Measurements from ENCODE around the gene BBS1.
A peak's percentile ranks its signal among the peaks of the same experiment; 100 is the strongest.

The BBS1 gene

DNA sequence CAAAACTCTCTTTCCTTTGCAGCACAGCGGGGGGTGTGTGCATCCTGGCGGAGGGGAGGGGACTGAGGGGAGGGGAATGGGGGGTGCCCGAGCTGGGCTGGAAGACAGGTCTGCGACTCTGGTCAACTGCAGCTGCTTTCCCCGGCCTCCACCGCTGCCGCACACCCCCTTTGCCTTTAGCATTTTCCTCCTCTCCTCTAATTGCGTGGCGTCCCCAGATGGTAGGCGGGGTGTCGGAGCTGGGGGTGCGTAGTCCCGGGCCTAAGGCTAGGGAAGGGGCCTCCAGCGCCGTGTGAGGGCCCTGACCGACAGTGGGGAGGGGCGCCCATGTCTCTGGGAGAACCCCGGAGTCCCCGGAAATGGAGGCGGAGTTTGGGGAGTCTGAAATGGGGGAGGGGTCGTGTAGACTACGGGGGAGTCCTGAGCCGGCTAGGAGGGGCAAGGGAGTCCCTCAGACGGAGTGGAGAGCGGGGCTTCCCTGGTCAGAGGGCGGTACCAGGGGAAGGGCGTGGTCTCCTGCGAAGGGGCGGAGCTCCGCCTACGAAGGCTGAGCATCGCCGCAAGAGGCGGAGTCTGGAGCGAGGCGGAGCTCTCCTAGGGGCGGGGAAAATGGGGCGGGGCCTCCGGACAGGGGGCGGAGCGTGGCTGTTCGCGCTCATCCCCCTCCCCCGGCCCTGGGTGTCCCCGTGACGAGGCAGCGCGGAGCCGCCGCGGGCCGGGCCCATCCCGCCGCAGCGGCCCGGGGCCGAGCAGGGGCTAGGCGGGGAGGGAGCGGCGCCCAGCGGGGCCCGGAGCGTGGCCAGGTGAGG, 44.0 kb upstream of the BBS1 start, which contains the start of gene PELI3:
Gene PELI3 (plus strand): TSS at position 681 of the 809 bp plus-strand sequence. CDS start 1,224 bp downstream, outside the sequence.
- Histone ChIP-seq H3K4me1 (ENCODE audit: control insufficient read depth, insufficient read depth, low read length) (no peaks in the 10 kb centered on the region), H3K4me3 (ENCODE audit: low read depth, low read length) (peak within 1 kb of the TSS; percentile 53), H3K27ac (ENCODE audit: extremely low read depth, low read depth, low read length) (no peak within 1 kb of the TSS; the same call in 1 of the 2 replicates), H3K36me3 (ENCODE audit: control insufficient read depth in 2 of 2, insufficient read depth in 1 of 2, low read length in 2 of 2) (peaks cover 0 to 26% of the 10 kb centered on the region in 2 experiments; a peak in 1 of 3 replicates), H3K9me3 (ENCODE audit: control insufficient read depth, insufficient read depth, low read depth, low read length) (no peaks in the 10 kb centered on the region)
- POLR2A ChIA-PET = interaction anchor here (0.6 to 6.2 kb wide), 24 partner anchors 9 to 925 kb away, joined by 3 to 64 read pairs (median 3); partner anchors contain the start of genes BBS1, DPP3, MRPL11 and RBM14
- CTCF ChIA-PET = interaction anchor here (0.5 to 1.0 kb wide), 7 partner anchors 28 to 326 kb away, joined by 3 to 5 read pairs (median 4); partner anchors contain the start of genes CCDC87, CCS and MRPL11
- TF ChIP-seq ZNF677 (tag by site-specific recombination; IDR thresholded peaks at IDR 0.05) (no peak), ZNF747 (tag by site-specific recombination; IDR thresholded peaks at IDR 0.05) (no peak), ZNF776 (tag by site-specific recombination; IDR thresholded peaks at IDR 0.05; ENCODE audit: borderline replicate concordance) (no peak), TCF7L2 (IDR thresholded peaks at IDR 0.05; ENCODE audit: borderline replicate concordance, low read depth, low read length) (no peak), HOXC10 (CRISPR knock-in tag; IDR thresholded peaks at IDR 0.05) (no peak), ZNF354C (tag by site-specific recombination; IDR thresholded peaks at IDR 0.05; ENCODE audit: borderline replicate concordance, low read depth) (no peak), ZNF837 (tag by site-specific recombination; IDR thresholded peaks at IDR 0.05) (no peak), ZNF121 (tag by site-specific recombination; IDR thresholded peaks at IDR 0.05) (no peak), ZNF335 (tag by site-specific recombination; conservative IDR thresholded peaks at IDR 0.05) (peak; percentile 93), MEIS1 (CRISPR knock-in tag; IDR thresholded peaks at IDR 0.05; ENCODE audit: borderline replicate concordance) (no peak), REPIN1 (tag by site-specific recombination; IDR thresholded peaks at IDR 0.05; ENCODE audit: low read depth) (no peak), WT1 (tag by site-specific recombination; IDR thresholded peaks at IDR 0.05) (0 out of 2 replicates have a peak, but pooled peaks have one; percentile 8), MYNN (tag by site-specific recombination; IDR thresholded peaks at IDR 0.05; ENCODE audit: borderline replicate concordance) (no peak), ZNF391 (tag by site-specific recombination; IDR thresholded peaks at IDR 0.05; ENCODE audit: borderline replicate concordance, low read depth) (no peak), SP2 (tag by site-specific recombination; IDR thresholded peaks at IDR 0.05) (peak; percentile 77), ZNF768 (tag by site-specific recombination; IDR thresholded peaks at IDR 0.05) (no peak), ZNF302 (tag by site-specific recombination; IDR thresholded peaks at IDR 0.05; ENCODE audit: low read depth) (no peak), KLF1 (tag by site-specific recombination; IDR thresholded peaks at IDR 0.05) (peak; percentile 77), GLIS2 (tag by site-specific recombination; IDR thresholded peaks at IDR 0.05) (peak; percentile 95), ZFP37 (tag by site-specific recombination; IDR thresholded peaks at IDR 0.05) (no peak)
- TF ChIP-seq, protein P1, sequence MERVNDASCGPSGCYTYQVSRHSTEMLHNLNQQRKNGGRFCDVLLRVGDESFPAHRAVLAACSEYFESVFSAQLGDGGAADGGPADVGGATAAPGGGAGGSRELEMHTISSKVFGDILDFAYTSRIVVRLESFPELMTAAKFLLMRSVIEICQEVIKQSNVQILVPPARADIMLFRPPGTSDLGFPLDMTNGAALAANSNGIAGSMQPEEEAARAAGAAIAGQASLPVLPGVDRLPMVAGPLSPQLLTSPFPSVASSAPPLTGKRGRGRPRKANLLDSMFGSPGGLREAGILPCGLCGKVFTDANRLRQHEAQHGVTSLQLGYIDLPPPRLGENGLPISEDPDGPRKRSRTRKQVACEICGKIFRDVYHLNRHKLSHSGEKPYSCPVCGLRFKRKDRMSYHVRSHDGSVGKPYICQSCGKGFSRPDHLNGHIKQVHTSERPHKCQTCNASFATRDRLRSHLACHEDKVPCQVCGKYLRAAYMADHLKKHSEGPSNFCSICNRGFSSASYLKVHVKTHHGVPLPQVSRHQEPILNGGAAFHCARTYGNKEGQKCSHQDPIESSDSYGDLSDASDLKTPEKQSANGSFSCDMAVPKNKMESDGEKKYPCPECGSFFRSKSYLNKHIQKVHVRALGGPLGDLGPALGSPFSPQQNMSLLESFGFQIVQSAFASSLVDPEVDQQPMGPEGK (tag by site-specific recombination; IDR thresholded peaks at IDR 0.05) = peak; percentile 68; the same call in 1 of the 2 replicates
- TF ChIP-seq, protein P2, sequence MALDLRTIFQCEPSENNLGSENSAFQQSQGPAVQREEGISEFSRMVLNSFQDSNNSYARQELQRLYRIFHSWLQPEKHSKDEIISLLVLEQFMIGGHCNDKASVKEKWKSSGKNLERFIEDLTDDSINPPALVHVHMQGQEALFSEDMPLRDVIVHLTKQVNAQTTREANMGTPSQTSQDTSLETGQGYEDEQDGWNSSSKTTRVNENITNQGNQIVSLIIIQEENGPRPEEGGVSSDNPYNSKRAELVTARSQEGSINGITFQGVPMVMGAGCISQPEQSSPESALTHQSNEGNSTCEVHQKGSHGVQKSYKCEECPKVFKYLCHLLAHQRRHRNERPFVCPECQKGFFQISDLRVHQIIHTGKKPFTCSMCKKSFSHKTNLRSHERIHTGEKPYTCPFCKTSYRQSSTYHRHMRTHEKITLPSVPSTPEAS (tag by site-specific recombination; IDR thresholded peaks at IDR 0.05) = no peak
- TF ChIP-seq, protein P3, sequence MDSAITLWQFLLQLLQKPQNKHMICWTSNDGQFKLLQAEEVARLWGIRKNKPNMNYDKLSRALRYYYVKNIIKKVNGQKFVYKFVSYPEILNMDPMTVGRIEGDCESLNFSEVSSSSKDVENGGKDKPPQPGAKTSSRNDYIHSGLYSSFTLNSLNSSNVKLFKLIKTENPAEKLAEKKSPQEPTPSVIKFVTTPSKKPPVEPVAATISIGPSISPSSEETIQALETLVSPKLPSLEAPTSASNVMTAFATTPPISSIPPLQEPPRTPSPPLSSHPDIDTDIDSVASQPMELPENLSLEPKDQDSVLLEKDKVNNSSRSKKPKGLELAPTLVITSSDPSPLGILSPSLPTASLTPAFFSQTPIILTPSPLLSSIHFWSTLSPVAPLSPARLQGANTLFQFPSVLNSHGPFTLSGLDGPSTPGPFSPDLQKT (IDR thresholded peaks at IDR 0.05; ENCODE audit: borderline replicate concordance, low read depth, low read length) = no peak
- TF ChIP-seq, protein P4, sequence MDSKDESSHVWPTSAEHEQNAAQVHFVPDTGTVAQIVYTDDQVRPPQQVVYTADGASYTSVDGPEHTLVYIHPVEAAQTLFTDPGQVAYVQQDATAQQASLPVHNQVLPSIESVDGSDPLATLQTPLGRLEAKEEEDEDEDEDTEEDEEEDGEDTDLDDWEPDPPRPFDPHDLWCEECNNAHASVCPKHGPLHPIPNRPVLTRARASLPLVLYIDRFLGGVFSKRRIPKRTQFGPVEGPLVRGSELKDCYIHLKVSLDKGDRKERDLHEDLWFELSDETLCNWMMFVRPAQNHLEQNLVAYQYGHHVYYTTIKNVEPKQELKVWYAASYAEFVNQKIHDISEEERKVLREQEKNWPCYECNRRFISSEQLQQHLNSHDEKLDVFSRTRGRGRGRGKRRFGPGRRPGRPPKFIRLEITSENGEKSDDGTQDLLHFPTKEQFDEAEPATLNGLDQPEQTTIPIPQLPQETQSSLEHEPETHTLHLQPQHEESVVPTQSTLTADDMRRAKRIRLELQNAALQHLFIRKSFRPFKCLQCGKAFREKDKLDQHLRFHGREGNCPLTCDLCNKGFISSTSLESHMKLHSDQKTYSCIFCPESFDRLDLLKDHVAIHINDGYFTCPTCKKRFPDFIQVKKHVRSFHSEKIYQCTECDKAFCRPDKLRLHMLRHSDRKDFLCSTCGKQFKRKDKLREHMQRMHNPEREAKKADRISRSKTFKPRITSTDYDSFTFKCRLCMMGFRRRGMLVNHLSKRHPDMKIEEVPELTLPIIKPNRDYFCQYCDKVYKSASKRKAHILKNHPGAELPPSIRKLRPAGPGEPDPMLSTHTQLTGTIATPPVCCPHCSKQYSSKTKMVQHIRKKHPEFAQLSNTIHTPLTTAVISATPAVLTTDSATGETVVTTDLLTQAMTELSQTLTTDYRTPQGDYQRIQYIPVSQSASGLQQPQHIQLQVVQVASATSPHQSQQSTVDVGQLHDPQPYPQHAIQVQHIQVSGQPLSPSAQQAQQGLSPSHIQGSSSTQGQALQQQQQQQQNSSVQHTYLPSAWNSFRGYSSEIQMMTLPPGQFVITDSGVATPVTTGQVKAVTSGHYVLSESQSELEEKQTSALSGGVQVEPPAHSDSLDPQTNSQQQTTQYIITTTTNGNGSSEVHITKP (tag by site-specific recombination; IDR thresholded peaks at IDR 0.05) = peak; percentile 31; the same call in 1 of the 2 replicates
- TF ChIP-seq, protein P5, sequence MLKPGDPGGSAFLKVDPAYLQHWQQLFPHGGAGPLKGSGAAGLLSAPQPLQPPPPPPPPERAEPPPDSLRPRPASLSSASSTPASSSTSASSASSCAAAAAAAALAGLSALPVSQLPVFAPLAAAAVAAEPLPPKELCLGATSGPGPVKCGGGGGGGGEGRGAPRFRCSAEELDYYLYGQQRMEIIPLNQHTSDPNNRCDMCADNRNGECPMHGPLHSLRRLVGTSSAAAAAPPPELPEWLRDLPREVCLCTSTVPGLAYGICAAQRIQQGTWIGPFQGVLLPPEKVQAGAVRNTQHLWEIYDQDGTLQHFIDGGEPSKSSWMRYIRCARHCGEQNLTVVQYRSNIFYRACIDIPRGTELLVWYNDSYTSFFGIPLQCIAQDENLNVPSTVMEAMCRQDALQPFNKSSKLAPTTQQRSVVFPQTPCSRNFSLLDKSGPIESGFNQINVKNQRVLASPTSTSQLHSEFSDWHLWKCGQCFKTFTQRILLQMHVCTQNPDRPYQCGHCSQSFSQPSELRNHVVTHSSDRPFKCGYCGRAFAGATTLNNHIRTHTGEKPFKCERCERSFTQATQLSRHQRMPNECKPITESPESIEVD (tag by site-specific recombination; IDR thresholded peaks at IDR 0.05) = no peak
- TF ChIP-seq, protein P6, sequence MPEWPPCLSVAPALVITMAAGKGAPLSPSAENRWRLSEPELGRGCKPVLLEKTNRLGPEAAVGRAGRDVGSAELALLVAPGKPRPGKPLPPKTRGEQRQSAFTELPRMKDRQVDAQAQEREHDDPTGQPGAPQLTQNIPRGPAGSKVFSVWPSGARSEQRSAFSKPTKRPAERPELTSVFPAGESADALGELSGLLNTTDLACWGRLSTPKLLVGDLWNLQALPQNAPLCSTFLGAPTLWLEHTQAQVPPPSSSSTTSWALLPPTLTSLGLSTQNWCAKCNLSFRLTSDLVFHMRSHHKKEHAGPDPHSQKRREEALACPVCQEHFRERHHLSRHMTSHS (tag by site-specific recombination; IDR thresholded peaks at IDR 0.05) = no peak

Data from HEK293 (cell line).